ENCODE data around the gene TMEM150A. TPM values are rescaled to one million over a fixed set of nuclear protein-coding genes. Genes with fewer than 3 reads are reported as not detected.
A peak's percentile ranks its signal among the peaks of the same experiment; 100 is the strongest.

The TMEM150A gene
- total and polyA plus RNA-seq, 2 of the 13 experiments (the other 11 are each of a cell fraction or from before 2014, with no cell fraction given) = 30.1 to 70.4 TPM

DNA sequence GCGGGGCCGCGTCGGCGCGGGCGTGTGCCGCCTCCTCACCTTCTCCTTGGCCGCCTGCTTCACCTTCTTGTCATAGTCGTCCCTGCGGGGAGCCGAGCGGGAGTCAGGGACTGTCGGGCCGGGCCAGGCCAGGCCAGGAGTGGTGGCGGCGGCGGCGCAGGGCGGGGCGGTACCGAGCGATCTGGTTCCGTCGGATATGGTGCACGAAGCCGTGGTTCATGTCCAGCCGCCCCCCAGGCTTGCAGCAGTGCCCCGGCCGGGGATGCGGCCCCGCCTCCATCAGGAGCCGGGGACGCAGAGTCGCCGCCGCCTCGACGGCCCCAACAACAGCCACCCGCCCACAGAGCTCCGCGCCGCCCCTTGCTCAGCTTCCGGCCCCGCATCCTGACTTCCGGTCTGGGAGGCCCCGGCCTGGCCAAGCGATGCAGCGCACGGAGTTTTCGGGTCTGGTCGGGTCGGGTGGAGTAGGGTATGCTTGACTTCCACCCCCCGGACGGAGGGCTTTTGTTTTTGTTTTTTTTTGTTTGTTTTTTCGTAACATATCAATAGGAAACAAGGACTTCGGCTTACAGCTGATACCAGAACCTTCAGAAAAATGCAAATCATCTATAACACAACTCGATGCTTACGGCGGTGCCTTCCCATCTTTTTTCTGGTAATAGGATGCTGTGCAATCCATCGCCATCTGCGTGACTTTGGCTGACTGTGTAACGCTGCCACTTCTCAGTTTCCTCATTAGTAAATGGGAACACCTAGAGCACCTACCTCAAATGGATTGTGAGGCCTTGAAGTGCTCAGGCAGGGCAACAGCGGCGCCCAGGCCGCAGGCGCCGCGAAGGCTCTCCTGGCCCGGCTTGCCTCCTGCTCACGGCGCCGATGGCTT, 9.4 kb upstream of the TMEM150A start, which contains the start of gene C2orf68:
Gene C2orf68, minus strand, starts transcription at position 362 of the 883 bp plus-strand sequence. Its CDS starts 82 bp downstream, at position 280.
- peak within 1 kb of the TSS; percentile 93 for H3K9ac ChIP-seq (ENCODE audit: insufficient read depth, low read depth, low read length)
- ATAC-seq = peak; percentile 85
- H3K4me3 ChIP-seq (replicated peaks in 1 of 3; ENCODE audit: insufficient read depth in 1 of 3, low read depth in 2 of 3, low read length in 3 of 3) = peak within 1 kb of the TSS; percentile 92 to 100 (median 95)
- H3K4me2 ChIP-seq (ENCODE audit: low read depth, low read length) = peak within 1 kb of the TSS; percentile 82
- H4K20me1 ChIP-seq (ENCODE audit: insufficient read depth, low read length) = peaks cover 6% of the 10 kb centered on the region; the same call in 1 of the 2 replicates
- CTCF ChIA-PET (ENCODE audit: low intra/inter-chr PET ratio, low total read pairs) = no interaction called here
- H2AFZ ChIP-seq (ENCODE audit: low read length) = peak within 1 kb of the TSS; percentile 49
- DNase-seq (ENCODE audit: low spot score) = peak; percentile 86
- WGBS (ENCODE audit: low lambda C conversion rate) = 14% methylated on average over 65 of the region's 73 CpGs
- H3K9me3 ChIP-seq (ENCODE audit: low read length) = no peaks in the 10 kb centered on the region
- intact Hi-C loops (cut with micrococcal nuclease; ENCODE audit: unreplicated experiment) (loop anchor here (5.0 kb wide), 1 partner anchor 190 kb away; no protein-coding TSS in a partner anchor), in situ Hi-C loops (cut with HindIII; ENCODE audit: extremely low pct_ligation_motif_present, low pct_unique_long_range_greater_than_20kb) (no loop called here)
- peak within 1 kb of the TSS; percentile 58 for H3K27ac ChIP-seq (ENCODE audit: extremely low read length, insufficient read depth, low read length)
- peaks cover 9 to 23% of the 10 kb centered on the region in 2 experiments for H3K36me3 ChIP-seq (replicated peaks in 1 of 2; ENCODE audit: control insufficient read depth in 1 of 2, insufficient read depth in 2 of 2, low read length in 2 of 2)
- POLR2A ChIA-PET = interaction anchor here (0.7 to 25.9 kb wide), 14 partner anchors 9 to 287 kb away, joined by 3 to 795 read pairs (median 4); partner anchors contain the start of genes ELMOD3, GGCX, MAT2A and RETSAT
- peak; percentile 46 for FAIRE-seq
- TSS peak; percentile 50 for BruUV-seq (replicated peaks)
- H3K4me1 ChIP-seq (ENCODE audit: insufficient read depth, low read length) = peaks cover 69% of the 10 kb centered on the region
- H3K27me3 ChIP-seq (ENCODE audit: control insufficient read depth in 1 of 2, insufficient read depth in 2 of 2, low read length in 2 of 2) = no peaks in the 10 kb centered on the region; a peak in 1 of 5 replicates
- peaks cover 20% of the 10 kb centered on the region for H3K79me2 ChIP-seq (ENCODE audit: insufficient read depth, low read length)
- TF ChIP-seq, protein P1, sequence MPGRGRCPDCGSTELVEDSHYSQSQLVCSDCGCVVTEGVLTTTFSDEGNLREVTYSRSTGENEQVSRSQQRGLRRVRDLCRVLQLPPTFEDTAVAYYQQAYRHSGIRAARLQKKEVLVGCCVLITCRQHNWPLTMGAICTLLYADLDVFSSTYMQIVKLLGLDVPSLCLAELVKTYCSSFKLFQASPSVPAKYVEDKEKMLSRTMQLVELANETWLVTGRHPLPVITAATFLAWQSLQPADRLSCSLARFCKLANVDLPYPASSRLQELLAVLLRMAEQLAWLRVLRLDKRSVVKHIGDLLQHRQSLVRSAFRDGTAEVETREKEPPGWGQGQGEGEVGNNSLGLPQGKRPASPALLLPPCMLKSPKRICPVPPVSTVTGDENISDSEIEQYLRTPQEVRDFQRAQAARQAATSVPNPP (CRISPR knock-in tag; IDR thresholded peaks at IDR 0.05) = no peak
- TF ChIP-seq MAF1 (CRISPR knock-in tag; IDR thresholded peaks at IDR 0.05; ENCODE audit: borderline replicate concordance) = 0 out of 2 replicates have a peak, but pooled peaks have one; percentile 87
- TF ChIP-seq SIX1 (CRISPR knock-in tag; IDR thresholded peaks at IDR 0.05; ENCODE audit: borderline replicate concordance) = 0 out of 2 replicates have a peak, but pooled peaks have one; percentile 9
- TF ChIP-seq CAMTA2 (CRISPR knock-in tag; IDR thresholded peaks at IDR 0.05; ENCODE audit: borderline replicate concordance) = peak; percentile 84
- TF ChIP-seq FOXC1 (CRISPR knock-in tag; IDR thresholded peaks at IDR 0.05; ENCODE audit: borderline replicate concordance) = peak; percentile 59; the same call in 1 of the 2 replicates
- TF ChIP-seq ZMYM3 (CRISPR knock-in tag; IDR thresholded peaks at IDR 0.05) = peak; percentile 83; the same call in 1 of the 2 replicates
- TF ChIP-seq, protein P2, sequence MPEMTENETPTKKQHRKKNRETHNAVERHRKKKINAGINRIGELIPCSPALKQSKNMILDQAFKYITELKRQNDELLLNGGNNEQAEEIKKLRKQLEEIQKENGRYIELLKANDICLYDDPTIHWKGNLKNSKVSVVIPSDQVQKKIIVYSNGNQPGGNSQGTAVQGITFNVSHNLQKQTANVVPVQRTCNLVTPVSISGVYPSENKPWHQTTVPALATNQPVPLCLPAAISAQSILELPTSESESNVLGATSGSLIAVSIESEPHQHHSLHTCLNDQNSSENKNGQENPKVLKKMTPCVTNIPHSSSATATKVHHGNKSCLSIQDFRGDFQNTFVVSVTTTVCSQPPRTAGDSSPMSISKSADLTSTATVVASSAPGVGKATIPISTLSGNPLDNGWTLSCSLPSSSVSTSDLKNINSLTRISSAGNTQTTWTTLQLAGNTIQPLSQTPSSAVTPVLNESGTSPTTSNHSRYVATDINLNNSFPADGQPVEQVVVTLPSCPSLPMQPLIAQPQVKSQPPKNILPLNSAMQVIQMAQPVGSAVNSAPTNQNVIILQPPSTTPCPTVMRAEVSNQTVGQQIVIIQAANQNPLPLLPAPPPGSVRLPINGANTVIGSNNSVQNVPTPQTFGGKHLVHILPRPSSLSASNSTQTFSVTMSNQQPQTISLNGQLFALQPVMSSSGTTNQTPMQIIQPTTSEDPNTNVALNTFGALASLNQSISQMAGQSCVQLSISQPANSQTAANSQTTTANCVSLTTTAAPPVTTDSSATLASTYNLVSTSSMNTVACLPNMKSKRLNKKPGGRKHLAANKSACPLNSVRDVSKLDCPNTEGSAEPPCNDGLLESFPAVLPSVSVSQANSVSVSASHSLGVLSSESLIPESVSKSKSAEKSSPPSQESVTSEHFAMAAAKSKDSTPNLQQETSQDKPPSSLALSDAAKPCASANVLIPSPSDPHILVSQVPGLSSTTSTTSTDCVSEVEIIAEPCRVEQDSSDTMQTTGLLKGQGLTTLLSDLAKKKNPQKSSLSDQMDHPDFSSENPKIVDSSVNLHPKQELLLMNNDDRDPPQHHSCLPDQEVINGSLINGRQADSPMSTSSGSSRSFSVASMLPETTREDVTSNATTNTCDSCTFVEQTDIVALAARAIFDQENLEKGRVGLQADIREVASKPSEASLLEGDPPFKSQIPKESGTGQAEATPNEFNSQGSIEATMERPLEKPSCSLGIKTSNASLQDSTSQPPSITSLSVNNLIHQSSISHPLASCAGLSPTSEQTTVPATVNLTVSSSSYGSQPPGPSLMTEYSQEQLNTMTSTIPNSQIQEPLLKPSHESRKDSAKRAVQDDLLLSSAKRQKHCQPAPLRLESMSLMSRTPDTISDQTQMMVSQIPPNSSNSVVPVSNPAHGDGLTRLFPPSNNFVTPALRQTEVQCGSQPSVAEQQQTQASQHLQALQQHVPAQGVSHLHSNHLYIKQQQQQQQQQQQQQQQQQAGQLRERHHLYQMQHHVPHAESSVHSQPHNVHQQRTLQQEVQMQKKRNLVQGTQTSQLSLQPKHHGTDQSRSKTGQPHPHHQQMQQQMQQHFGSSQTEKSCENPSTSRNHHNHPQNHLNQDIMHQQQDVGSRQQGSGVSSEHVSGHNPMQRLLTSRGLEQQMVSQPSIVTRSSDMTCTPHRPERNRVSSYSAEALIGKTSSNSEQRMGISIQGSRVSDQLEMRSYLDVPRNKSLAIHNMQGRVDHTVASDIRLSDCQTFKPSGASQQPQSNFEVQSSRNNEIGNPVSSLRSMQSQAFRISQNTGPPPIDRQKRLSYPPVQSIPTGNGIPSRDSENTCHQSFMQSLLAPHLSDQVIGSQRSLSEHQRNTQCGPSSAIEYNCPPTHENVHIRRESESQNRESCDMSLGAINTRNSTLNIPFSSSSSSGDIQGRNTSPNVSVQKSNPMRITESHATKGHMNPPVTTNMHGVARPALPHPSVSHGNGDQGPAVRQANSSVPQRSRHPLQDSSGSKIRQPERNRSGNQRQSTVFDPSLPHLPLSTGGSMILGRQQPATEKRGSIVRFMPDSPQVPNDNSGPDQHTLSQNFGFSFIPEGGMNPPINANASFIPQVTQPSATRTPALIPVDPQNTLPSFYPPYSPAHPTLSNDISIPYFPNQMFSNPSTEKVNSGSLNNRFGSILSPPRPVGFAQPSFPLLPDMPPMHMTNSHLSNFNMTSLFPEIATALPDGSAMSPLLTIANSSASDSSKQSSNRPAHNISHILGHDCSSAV (CRISPR knock-in tag; IDR thresholded peaks at IDR 0.05; ENCODE audit: borderline replicate concordance) = no peak
- TF ChIP-seq ETV5 (CRISPR knock-in tag; IDR thresholded peaks at IDR 0.05; ENCODE audit: borderline replicate concordance) = peak; percentile 90
- peak; percentile 10 for TF ChIP-seq ZEB1 (IDR thresholded peaks at IDR 0.05; ENCODE audit: insufficient replicate concordance, low read depth)
- peak; percentile 59; the same call in 1 of the 2 replicates for TF ChIP-seq ZNF773 (CRISPR knock-in tag; IDR thresholded peaks at IDR 0.05; ENCODE audit: borderline replicate concordance)
- TF ChIP-seq ZNF772 (CRISPR knock-in tag; IDR thresholded peaks at IDR 0.05) = peak; percentile 87
